OCI-LY7 (cell line): ENCODE measurements around the gene GRAP.

Experiments
- CTCF ChIP-seq: fragments of 200-600 bp; sonication (generic); conservative IDR thresholded peaks from 2 replicates; pipeline ENCODE4 v1.5.1; 2014; ENCODE audit warnings: mild to moderate bottlenecking, antibody characterized with exemption, low read length, moderate library complexity, mixed read lengths
- EZH2phosphoT487 ChIP-seq: fragments of 200-600 bp; sonication (generic); IDR thresholded peaks from 2 replicates; pipeline ENCODE4 v1.6.1; 2018; ENCODE audit warnings: low read depth, borderline replicate concordance, mild to moderate bottlenecking, mixed run types, antibody characterized with exemption, low read length, moderate library complexity, mixed read lengths

DNA sequence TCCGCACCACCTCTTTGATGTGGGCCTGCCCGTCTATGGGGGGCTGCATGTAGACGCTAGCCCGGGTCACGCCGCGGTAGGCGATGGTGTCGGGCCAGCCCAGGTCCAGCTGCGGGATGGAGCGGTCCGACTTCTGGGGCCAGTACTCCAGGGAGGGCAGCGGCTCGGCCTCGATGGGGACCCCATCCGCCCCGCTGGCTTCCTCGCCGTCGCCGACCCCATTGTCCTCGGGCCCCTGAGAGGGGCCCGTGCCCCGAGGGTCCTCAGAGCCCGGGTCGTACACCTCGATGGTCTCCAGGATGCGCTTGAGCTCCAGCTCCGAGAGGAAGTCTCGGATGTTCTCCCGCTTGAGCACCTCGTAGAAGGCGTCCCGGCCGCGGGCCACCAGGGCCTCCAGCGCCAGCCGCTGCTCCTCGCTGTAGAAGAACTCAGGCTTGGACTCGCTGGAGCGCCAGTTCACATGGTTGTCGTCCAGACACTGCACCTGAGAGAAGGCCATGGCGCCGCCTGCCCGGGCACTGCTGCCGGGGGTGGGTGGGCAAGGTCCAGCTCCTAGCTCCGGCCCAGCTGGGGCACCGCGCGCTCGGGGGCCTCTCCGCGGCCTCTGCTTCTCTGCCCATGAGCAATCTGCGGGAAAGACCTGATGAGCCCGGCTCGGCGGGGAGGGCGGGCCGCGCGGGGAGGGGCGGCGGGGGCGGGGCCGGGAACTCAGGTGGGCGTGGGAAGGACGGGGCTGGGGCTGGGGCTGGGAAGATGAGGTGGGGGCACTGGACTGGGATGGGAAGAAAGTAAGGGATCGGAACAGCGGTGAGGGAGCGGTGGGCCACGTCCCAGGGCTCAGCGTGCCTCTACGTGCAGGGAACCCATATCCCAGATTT lies 43.0 kb downstream of the GRAP start:
- no peak for TF ChIP-seq CTCF
- TF ChIP-seq EZH2phosphoT487, result no peak
